ENCODE data around the gene TAMM41.

TAMM41 gene

GRCh38 chr3:11814663-11815062 is 32.0 kb downstream of the TAMM41 start:
- no peak for DNase-seq (ENCODE audit: low read depth)

- DNase-seq (ENCODE audit: low read depth): peak; percentile 84
Measured at GRCh38 chr3:11810276-11810675, 36.4 kb downstream of the TAMM41 start.

GRCh38 chr3:11808231-11808630 is 38.5 kb downstream of the TAMM41 start:
- DNase-seq (ENCODE audit: low read depth): no peak

- peak; percentile 61 for DNase-seq (ENCODE audit: low read depth)
Measured at GRCh38 chr3:11807686-11808085, 39.0 kb downstream of the TAMM41 start.

GRCh38 chr3:11805716-11806115 is 41.0 kb downstream of the TAMM41 start:
- no peak for DNase-seq (ENCODE audit: low read depth)

GRCh38 chr3:11803977-11804892 is 42.5 kb downstream of the TAMM41 start:
- DNase-seq (ENCODE audit: low read depth): peak; percentile 72

GRCh38 chr3:11799791-11800190 is 46.9 kb downstream of the TAMM41 start:
- no peak for DNase-seq (ENCODE audit: low read depth)

- DNase-seq (ENCODE audit: low read depth): no peak
Measured at GRCh38 chr3:11794927-11795326, 51.8 kb downstream of the TAMM41 start.

- DNase-seq (ENCODE audit: low read depth): no peak
Measured at GRCh38 chr3:11791339-11792200, 55.1 kb downstream of the TAMM41 start.

GRCh38 chr3:11789412-11789811 is 57.3 kb downstream of the TAMM41 start:
- no peak for DNase-seq (ENCODE audit: low read depth)

- no peak for DNase-seq (ENCODE audit: low read depth)
Measured at GRCh38 chr3:11784971-11785377, 61.7 kb downstream of the TAMM41 start.

GRCh38 chr3:11780341-11780740 is 66.3 kb downstream of the TAMM41 start:
- DNase-seq (ENCODE audit: low read depth): no peak

GRCh38 chr3:11779626-11780025 is 67.1 kb downstream of the TAMM41 start:
- DNase-seq (ENCODE audit: low read depth): no peak

GRCh38 chr3:11778248-11778647 is 68.4 kb downstream of the TAMM41 start:
- no peak for DNase-seq (ENCODE audit: low read depth)

- no peak for DNase-seq (ENCODE audit: low read depth)
Measured at GRCh38 chr3:11776346-11776745, 70.3 kb downstream of the TAMM41 start.

- DNase-seq (ENCODE audit: low read depth): no peak
Measured at GRCh38 chr3:11775493-11775892, 71.2 kb downstream of the TAMM41 start.

- peak; percentile 55 for DNase-seq (ENCODE audit: low read depth)
Measured at GRCh38 chr3:11774296-11774877, 72.3 kb downstream of the TAMM41 start.

GRCh38 chr3:11771931-11772330 is 74.8 kb downstream of the TAMM41 start:
- peak; percentile 45 for DNase-seq (ENCODE audit: low read depth)

GRCh38 chr3:11770477-11771391 is 76.0 kb downstream of the TAMM41 start:
- DNase-seq (ENCODE audit: low read depth): peak; percentile 87

GRCh38 chr3:11769704-11770476 is 76.8 kb downstream of the TAMM41 start:
- no peak for DNase-seq (ENCODE audit: low read depth)

- no peak for DNase-seq (ENCODE audit: low read depth)
Measured at GRCh38 chr3:11768604-11769003, 78.1 kb downstream of the TAMM41 start.
